SKM-1 (cell line): ENCODE measurements around the gene COLQ.
"Not testable (repeated sequence)": the region's sequence is repeated elsewhere in the genome, so short reads cannot be mapped to it uniquely, and the experiment has no call there.

Source experiments
- DNase-seq: peaks from one replicate; lab custom pipeline; 2025; ENCODE audit not compliant: unreplicated experiment; lab: John Stamatoyannopoulos, UW

The COLQ gene

GRCh38 chr3:15458212-15458780 lies 63.2 kb downstream of the COLQ start:
- DNase-seq, result peak; percentile 10

GRCh38 chr3:15456915-15457314 lies 64.6 kb downstream of the COLQ start:
- DNase-seq, result not testable (repeated sequence)

- DNase-seq, result no peak
Measured at GRCh38 chr3:15456321-15456720, 65.2 kb downstream of the COLQ start.

- DNase-seq, result no peak
Measured at GRCh38 chr3:15455756-15456155, 65.8 kb downstream of the COLQ start.

- DNase-seq, result no peak
Measured at GRCh38 chr3:15454965-15455364, 66.5 kb downstream of the COLQ start.

GRCh38 chr3:15453991-15454625 lies 67.4 kb downstream of the COLQ start:
- DNase-seq, result no peak

GRCh38 chr3:15453501-15453900 lies 68.0 kb downstream of the COLQ start:
- DNase-seq, result no peak

GRCh38 chr3:15452961-15453360 lies 68.5 kb downstream of the COLQ start:
- no peak for DNase-seq

GRCh38 chr3:15452156-15452555 lies 69.3 kb downstream of the COLQ start:
- DNase-seq, result no peak

- DNase-seq, result no peak
Measured at GRCh38 chr3:15451216-15452113, 70.0 kb downstream of the COLQ start.

- DNase-seq, result no peak
Measured at GRCh38 chr3:15450438-15451215, 70.9 kb downstream of the COLQ start.

GRCh38 chr3:15449489-15450224 lies 71.8 kb downstream of the COLQ start:
- DNase-seq, result no peak

- DNase-seq, result no peak
Measured at GRCh38 chr3:15443826-15444524, 77.5 kb downstream of the COLQ start.

GRCh38 chr3:15440891-15441290 lies 80.6 kb downstream of the COLQ start:
- no peak for DNase-seq

- DNase-seq, result no peak
Measured at GRCh38 chr3:15439476-15439875, 82.0 kb downstream of the COLQ start.

GRCh38 chr3:15438983-15439382 lies 82.5 kb downstream of the COLQ start:
- no peak for DNase-seq

GRCh38 chr3:15436246-15436645 lies 85.3 kb downstream of the COLQ start:
- DNase-seq, result no peak

- DNase-seq, result no peak
Measured at GRCh38 chr3:15434756-15435155, 86.8 kb downstream of the COLQ start.

GRCh38 chr3:15433531-15433930 lies 88.0 kb downstream of the COLQ start:
- DNase-seq, result no peak

- DNase-seq, result no peak
Measured at GRCh38 chr3:15431256-15431837, 90.2 kb downstream of the COLQ start.
